Stimulated activated CD8-positive, alpha-beta memory T cell treated with anti-CD3 and anti-CD28 coated beads, Interleukin-7, amount 100 ng/mL, for 1 hour (primary cell): Measurements from ENCODE around the gene NRXN3.
"Not testable (repeated sequence)": the region's sequence is repeated elsewhere in the genome, so short reads cannot be mapped to it uniquely, and the experiment has no call there.

Experiments
- DNase-seq, 2 donors: peaks; one replicate each; pipeline ENCODE4 v3.0.0-alpha.2; 2020; ENCODE audit warnings: low read depth in 2 of 2

NRXN3 gene

GRCh38 chr14:79062226-79062625 lies 892.1 kb downstream of the NRXN3 start:
- DNase-seq = no peak

GRCh38 chr14:79064214-79064613 lies 894.0 kb downstream of the NRXN3 start:
- no peak for DNase-seq

GRCh38 chr14:79074510-79074909 lies 904.3 kb downstream of the NRXN3 start:
- no peak for DNase-seq

GRCh38 chr14:79076428-79076827 lies 906.3 kb downstream of the NRXN3 start:
- no peak for DNase-seq

- no peak for DNase-seq
Observed at GRCh38 chr14:79077096-79077495, 906.9 kb downstream of the NRXN3 start.

- no peak for DNase-seq
Observed at GRCh38 chr14:79080040-79080439, 909.9 kb downstream of the NRXN3 start.

GRCh38 chr14:79082883-79083282 lies 912.7 kb downstream of the NRXN3 start:
- DNase-seq = no peak

- no peak for DNase-seq
Observed at GRCh38 chr14:79083356-79083755, 913.2 kb downstream of the NRXN3 start.

- no peak for DNase-seq
Observed at GRCh38 chr14:79084861-79085260, 914.7 kb downstream of the NRXN3 start.

- DNase-seq = no peak
Observed at GRCh38 chr14:79089576-79089975, 919.4 kb downstream of the NRXN3 start.

GRCh38 chr14:79090641-79091180 lies 920.5 kb downstream of the NRXN3 start:
- DNase-seq = no peak

GRCh38 chr14:79091381-79091963 lies 921.3 kb downstream of the NRXN3 start:
- no peak for DNase-seq

GRCh38 chr14:79093531-79093930 lies 923.4 kb downstream of the NRXN3 start:
- no peak for DNase-seq

GRCh38 chr14:79094951-79095350 lies 924.8 kb downstream of the NRXN3 start:
- no peak for DNase-seq

- no peak for DNase-seq
Observed at GRCh38 chr14:79096811-79097210, 926.6 kb downstream of the NRXN3 start.

GRCh38 chr14:79098324-79098723 lies 928.2 kb downstream of the NRXN3 start:
- no peak for DNase-seq

GRCh38 chr14:79100578-79100977 lies 930.4 kb downstream of the NRXN3 start:
- DNase-seq = no peak

GRCh38 chr14:79101388-79101787 lies 931.2 kb downstream of the NRXN3 start:
- DNase-seq = no peak

- DNase-seq = no peak
Observed at GRCh38 chr14:79103764-79104163, 933.6 kb downstream of the NRXN3 start.

- not testable (repeated sequence) for DNase-seq
Observed at GRCh38 chr14:79110564-79110963, 940.4 kb downstream of the NRXN3 start.

GRCh38 chr14:79111987-79112501 lies 941.9 kb downstream of the NRXN3 start:
- no peak for DNase-seq

- no peak for DNase-seq
Observed at GRCh38 chr14:79117561-79117960, 947.4 kb downstream of the NRXN3 start.

GRCh38 chr14:79118291-79118690 lies 948.1 kb downstream of the NRXN3 start:
- DNase-seq = no peak

GRCh38 chr14:79134361-79134760 lies 964.2 kb downstream of the NRXN3 start:
- no peak for DNase-seq
